HG03045 (cell line): ENCODE measurements around the gene GOLGA6A.
"Not testable (repeated sequence)": the region's sequence is repeated elsewhere in the genome, so short reads cannot be mapped to it uniquely, and the experiment has no call there.

Experiments
- ATAC-seq: cut with Tn5 transposase; IDR thresholded peaks from one replicate; pipeline ENCODE4 v1.9.1; 2021; ENCODE audit warnings: mild to moderate bottlenecking, moderate library complexity; ENCODE audit not compliant: unreplicated experiment

GOLGA6A gene

DNA sequence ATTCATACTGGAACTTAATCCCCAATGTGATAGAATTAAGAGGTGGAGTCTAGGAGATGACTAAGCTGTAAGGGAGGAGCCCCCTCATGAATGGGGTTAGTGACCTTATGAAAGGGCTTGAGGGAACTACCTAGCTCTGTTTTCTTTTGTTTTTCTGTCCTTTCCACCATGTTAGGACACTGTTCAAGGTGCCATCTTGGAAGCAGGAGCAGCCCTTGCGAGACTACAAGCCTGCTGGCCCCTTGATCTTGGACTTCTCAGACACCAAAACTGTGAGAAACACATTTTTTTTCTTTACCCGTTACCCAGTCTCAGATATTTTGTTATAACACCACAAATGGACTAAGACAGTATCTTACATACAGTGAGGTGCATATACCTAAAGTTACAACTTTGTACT, 26.5 kb downstream of the GOLGA6A start:
- no peak for ATAC-seq

- no peak for ATAC-seq
These were observed 28.3 kb downstream of the GOLGA6A start for GRCh38 chr15:74053941-74054529.

DNA sequence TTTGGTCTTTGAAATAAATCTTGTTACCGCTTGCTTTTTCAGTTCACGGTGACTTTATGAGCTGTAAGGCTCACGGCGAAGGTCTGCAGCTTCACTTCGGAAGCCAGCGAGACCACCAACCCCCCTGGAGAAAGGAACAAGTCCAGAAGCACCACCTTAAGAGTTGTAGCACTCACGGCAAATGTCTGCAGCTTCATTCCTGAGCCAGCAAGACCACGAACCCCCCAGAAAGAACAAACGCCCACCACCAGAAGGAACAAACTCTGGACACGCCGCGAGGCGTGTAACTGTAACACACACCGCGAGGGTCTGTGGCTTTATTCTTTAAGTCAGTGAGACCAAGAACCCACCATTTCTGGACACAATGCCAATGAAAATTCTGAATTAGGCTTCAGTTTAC, 28.8 kb downstream of the GOLGA6A start:
- ATAC-seq, result no peak

DNA sequence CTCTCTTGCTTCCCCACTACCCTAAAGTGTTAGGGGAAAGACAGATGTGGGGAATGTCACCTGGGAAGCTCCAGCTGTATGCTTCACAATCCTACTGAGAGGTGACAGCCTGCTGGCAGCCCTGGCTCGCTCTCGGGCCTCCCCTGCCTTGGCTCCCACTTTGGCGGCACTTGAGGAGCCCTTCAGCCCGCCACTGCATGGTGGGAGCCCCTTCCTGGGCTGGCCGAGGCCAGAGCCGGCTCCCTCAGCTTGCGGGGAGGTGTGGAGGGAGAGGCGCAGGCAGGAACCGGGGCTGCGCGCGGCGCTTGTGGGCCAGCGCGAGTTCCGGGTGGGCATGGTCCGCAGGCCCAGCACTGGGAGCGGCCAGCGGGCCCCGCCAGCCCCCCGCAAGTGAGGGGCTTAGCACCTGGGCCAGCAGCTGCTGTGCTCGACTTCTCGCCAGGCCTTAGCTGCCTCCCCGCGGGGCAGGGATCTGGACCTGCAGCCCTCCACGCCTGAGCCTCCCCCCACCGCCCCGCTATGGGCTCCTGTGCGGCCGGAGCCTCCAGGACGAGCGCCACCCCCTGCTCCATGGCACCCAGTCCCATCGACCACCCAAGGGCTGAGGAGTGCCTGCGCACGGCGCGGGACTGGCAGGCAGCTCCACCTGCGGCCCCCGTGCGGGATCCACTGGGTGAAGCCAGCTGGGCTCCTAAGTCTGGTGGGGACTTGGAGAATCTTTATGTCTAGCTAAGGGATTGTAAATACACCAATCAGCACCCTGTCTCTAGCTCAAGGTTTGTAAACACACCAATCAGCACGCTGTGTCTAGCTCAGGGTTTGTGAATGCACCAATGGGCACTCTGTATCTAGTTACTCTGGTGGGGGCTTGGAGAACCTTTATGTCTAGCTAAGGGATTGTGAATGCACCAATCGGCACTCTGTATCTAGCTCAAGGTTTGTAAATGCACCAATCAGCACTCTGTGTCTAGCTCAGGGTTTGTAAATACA, 29.8 kb downstream of the GOLGA6A start:
- not testable (repeated sequence) for ATAC-seq

DNA sequence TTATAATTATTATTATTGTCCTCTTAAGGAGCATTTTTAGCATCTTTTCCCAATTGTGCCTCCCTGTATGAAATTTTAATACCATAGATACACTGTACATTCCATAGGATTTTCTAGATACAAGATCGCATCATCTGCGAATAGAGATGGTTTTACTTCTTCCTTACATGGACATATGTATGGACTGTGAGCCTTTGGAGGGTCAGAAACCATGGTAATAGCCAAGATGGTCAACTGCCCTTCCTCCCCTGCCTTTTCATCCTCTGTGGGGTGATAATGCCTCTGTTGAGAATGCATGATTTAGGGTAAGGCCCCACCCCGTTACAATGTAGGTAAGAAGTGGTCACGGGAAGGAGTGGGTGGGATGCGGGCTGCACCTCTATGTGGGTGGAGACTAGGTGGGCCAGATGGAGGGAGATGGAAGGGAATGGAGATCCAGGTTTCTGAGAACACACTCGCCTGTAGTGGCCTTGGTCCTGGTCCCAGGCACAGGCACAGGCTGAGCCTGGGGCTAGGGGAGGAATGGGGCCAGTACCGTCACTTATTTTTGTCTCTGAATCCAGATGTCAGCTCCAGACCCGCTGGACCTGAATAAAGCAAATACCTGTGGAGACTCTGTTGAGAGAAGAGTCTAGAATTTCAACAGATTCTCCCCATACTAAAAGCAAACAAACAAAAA, 31.7 kb downstream of the GOLGA6A start:
- no peak for ATAC-seq

DNA sequence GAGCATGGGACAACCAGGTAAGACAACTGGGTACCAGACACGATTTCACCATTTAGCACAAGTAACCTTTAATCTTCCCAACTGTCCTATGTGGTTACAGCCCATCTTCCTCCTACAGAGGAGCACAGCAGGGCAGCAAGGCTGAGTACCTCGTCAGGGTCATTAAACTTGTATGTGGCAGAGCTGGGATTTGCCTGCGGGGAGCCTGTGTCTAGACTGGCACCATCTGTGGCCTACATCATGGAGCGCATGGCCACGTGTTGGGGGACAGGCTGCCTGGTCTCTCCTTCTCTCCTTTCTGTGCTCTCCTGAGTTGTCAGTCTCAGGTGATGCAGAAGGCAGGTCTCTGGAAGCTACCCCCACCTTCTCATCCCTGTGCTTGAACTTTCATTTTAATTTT, 32.2 kb downstream of the GOLGA6A start:
- no peak for ATAC-seq

GRCh38 chr15:74046275-74046674, 36.1 kb downstream of the GOLGA6A start:
- ATAC-seq, result no peak

DNA sequence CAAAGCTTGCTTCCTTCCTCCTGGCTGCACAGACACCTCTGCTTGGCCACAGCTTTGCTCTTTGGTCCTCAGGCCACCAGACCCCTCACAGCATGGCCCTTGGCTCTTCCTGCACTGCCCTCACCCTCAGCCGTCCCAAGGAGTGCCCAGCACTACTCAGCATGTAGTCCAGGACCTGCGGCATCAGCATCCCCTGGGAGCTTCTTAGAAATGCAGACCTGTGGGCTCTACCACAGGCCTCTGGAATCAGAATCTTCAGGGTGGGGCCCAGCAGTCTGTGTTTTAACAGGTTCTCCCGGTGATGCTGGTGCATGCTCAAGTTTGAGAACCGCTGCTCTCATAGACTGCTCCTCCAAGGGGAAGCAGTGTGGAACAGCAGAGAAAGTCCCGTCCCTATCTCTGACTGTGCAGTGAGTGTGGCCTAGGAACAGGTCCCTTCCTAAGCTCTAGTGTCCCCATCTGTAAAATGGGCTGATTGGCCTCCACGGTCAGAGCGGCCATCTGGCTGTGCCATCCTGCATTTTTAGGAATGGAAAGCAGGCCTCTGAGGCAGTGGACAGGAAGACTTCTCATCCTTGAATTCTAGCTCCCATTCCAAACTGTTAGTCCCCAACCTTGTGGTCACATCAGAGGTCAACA, 36.6 kb downstream of the GOLGA6A start:
- ATAC-seq, result no peak

DNA sequence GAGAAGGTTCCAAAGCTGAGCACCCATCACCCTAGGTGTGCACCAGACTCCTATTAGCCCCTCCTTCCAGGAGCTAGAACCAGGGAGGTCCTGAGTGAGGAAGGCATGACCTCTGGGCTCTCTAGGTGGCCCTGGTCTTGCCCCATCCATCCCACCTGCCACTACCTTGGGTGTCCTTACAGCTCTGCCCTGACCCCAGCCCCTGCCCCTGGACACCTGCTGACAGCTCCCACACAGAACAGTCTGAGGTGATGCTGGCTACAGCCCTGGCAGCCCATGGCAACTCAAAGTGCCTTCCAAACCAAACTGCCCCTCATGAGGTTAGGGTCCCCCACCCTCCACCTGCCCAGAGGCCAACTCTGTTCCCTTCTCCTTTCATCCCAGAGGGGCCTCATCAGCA, 37.2 kb downstream of the GOLGA6A start:
- ATAC-seq, result no peak

DNA sequence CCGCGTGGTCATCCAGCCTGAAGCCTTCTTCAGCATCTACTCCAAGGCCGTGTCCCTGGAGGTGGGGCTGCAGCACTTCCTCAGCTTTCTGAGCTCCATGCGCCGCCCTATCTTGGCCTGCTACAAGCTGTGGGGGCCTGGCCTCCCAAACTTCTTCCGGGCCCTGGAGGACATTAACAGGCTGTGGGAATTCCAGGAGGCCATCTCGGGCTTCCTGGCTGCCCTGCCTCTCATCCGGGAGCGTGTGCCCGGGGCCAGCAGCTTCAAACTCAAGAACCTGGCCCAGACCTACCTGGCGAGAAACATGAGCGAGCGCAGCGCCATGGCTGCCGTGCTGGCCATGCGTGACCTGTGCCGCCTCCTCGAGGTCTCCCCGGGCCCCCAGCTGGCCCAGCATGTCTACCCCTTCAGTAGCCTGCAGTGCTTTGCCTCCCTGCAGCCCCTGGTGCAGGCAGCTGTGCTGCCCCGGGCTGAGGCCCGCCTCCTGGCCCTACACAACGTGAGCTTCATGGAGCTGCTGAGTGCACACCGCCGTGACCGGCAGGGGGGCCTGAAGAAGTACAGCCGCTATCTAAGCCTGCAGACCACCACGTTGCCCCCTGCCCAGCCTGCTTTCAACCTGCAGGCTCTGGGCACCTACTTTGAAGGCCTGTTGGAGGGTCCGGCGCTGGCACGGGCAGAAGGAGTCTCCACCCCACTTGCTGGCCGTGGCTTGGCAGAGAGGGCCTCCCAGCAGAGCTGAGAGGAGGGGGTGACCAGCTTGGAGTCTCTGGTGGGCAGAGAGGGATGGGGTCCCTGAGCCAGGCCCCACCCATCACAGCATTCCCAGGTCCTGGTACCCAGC, 37.9 kb downstream of the GOLGA6A start:
- no peak for ATAC-seq

GRCh38 chr15:74043425-74044266, 38.7 kb downstream of the GOLGA6A start:
- no peak for ATAC-seq

- ATAC-seq, result no peak
These were observed 39.5 kb downstream of the GOLGA6A start for GRCh38 chr15:74042603-74043424.

DNA sequence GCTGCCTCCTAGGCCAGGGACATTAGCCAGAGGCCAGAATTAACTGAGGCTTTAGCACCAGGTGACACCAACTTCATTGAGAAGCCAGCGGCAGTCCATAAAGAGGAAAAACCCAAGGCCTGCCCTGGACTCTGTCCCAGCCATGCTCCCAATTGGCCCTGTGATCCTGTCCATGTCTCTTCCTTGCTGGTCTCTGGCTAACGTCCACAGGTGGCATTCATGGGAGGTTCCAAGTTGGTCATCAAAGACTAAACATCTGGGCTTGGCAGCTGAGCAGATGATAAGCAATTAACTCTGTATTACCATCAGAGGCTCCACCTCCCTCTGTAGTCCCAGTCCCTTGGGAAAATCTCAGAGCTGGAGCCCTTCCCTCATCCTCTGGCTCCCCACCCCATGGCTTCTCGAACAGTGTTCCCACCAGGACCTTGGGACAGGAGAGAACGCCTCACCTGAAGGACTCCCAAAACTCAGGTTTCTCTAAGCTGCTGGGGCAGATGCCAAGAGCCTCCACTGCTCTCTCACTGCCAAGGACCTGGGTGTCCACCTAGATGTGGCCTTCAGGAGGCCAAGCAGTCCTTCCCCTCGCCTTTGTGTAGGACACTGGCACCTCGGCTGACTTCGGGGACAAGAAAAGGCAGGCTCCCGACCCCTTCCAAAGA, 40.4 kb downstream of the GOLGA6A start:
- no peak for ATAC-seq

- ATAC-seq, result no peak
These were observed 41.0 kb downstream of the GOLGA6A start for GRCh38 chr15:74041311-74041756.

GRCh38 chr15:74040109-74040850, 42.1 kb downstream of the GOLGA6A start:
- ATAC-seq, result no peak

DNA sequence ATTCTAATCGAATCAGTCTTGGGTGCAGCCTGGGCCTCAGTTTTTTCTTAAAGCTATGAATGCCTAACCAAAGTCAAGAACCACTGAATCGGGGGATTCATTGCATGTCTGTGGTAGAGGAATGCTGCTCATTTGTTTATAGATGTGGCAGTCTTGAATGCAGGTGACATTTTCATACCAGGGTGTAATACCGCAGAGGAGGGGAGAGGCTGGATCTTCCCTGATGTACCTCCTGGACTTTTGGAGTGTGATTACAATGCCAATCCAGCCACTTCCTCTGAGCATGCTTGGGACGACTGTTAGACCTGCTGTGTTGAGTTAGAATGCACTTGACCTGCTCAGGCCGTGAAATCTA, 42.7 kb downstream of the GOLGA6A start:
- ATAC-seq, result no peak
